NCI-H2171 treated with DMSO at 0.1 percent for 48 hours (cell line): ENCODE results near the gene LAMTOR1.

Experiments
- DNase-seq: peaks from one replicate; lab custom pipeline; 2025; lab: John Stamatoyannopoulos, UW

LAMTOR1 gene

DNA sequence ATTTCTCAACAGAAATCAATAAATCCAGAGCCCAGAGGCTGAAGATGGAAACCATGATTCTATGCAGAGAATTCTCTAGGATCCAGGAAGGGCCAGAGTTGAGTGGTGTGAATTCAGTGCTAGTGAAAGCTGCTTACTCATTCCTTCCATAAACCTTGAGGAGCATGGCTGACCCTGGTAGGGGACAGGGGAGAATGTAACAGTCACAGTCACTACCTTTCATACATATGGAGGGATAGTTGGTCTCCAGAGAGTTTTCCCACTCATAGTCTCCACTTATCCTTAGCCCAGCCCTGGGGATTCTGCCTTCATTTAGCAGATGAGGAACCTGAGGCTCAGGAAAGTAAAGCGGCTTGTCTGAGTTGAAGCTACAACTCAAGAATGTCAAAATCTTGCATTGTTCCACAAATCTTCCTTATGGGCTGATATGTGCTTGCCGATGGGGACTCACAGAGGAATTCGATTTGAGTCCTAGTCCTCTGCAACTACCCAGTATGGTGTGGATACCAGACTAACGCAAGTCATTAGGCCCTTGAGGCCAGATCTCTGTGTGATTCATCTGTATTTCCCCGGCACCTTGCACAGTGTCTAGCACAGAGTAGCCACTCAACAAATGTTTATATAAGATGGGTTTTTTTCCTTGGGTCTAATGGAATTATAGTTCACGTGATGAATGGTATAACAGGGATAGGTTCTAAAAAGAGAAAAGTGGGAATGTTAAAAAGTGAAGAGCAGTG is 13.1 kb upstream of the LAMTOR1 start:
- DNase-seq: no peak

DNA sequence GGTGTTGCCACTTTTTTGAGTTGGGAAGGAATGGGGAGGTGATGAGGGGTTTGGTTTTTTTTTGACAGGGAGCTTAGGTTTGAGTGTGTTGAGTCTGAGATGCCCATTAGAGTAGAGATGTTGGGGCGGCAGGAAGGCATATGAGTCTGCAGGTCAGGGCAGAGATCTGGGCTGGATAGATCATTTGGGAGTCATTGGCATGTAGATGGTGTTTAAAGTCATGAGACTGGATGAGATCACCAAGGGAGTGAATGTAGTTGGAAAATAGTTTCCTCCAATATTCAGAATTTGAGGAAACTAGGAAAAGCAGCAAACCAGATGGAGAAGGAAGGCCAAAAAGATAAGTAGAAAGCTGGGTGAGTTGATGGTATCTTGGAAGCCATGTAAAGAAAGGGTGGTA is 11.5 kb upstream of the LAMTOR1 start:
- DNase-seq: no peak

DNA sequence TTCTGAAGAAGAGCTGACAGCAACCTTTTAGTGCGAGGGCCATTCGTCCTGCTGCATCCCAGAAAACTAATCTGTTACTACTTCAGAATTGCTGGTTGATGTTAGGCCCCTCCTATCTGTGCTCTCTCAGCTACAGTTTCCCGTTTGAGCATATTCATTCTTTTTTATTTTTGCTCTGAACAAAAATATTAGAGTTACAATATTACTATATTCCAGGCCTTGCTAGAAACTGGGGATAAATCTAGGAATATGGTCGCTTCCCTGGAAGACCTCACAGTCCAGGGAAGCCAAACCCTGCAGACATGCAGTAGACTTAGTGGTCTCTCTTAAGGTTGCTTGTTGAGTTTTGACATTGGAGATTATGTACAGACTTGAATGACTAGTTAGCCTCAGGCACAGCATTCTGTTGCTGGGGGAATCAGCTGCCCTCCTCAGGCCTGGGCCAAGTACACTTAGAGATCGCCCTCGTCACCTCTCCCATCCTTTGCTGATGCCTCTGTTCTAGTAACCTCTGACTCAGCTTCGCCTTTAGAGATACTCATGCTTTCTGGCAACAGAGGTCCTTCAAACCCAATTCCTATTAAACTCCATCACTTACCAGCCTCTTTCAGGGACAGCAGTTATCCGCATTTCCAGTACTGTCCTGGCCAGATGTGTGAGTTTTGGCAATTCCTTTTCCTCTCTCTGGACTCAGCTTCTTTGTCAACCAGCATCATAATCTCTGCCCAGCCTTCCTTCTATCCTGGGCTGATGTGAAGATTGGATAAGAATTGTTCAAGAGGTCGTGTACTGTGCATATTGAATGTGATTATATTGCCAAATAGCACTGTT is 10.1 kb upstream of the LAMTOR1 start:
- peak; percentile 35 for DNase-seq

DNA sequence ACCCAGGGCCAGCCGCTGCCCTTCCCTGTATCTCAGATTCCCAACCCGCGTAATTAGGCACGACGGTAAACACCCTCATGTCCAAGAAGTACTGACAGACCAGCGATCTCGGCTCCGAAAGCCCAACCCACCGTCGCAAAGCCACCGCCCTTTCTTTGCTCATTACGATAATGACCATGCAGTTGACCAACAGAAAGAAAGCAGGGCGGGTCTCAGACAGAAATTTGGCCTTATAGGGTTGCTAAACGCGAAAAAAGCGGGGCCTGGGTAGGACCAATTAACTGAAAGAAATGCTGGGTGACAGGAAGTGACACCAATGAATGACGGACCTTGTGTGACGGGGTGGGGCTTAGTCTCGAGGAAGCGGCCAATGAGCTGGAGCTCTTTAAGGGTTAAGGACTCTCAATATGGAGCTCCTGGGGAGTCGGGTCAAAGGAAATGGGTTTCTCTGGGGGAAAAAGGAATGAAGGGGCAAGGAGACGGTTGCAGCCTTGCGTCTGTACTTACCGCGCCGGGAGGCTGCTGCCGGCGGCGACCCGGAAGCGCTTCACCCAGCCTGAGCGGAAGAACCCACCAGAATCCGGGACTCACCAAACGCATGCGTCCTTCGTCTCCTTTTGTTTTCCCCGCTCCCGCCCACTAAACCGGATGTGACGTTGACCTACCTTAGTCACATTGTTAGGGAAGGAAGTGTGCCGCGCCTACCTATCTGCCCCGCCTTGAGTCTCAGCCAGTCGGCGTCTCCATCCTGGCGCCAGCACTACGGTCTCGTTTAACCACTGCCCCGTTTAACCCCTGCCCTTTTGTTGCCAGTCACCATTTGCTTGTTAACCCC is 9.3 kb upstream of the LAMTOR1 start, which contains the start of gene ANAPC15:
TSS of gene ANAPC15 (minus strand) at position 553 of the 835 bp plus-strand sequence. CDS start 1,419 bp downstream, outside the sequence.
- peak; percentile 99 for DNase-seq

DNA sequence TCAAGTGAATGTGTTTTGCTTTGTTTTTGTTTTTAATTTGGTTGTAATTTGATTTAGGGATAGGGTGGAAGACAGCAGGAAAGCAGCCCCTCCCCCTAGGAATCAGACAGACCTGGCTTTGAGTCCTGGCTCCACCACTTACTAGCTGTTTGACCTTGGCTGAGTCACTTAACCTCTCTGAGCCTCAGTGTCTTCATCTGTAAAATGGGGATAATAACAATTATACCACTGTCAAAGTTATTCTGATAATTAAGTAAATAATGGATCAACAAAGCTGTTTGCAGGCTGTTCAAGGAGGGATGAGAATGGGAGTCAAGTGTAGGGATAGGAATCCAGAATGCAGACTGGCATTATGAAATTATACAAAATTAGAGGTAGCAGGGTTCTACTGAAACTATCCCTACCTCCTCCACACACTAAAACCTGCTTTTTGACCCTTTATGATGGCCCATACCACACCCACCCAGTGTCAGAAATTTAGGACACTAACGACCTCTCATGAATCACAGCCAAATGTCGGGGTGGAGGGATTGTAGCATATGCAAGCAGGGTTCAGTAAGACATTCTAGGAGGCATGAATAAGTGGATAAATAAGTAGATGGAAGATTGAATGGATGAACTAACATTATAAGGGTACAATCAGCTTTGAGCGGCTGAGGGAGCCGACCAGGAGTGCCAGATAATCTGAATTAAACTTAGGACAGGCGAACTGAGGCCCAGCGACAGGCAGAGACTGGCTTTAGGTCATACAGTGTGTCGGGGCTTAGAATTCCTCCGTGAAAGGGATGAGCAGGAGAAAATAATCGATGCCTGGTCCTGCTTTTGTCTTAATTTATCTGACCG is 8.4 kb upstream of the LAMTOR1 start:
- no peak for DNase-seq

DNA sequence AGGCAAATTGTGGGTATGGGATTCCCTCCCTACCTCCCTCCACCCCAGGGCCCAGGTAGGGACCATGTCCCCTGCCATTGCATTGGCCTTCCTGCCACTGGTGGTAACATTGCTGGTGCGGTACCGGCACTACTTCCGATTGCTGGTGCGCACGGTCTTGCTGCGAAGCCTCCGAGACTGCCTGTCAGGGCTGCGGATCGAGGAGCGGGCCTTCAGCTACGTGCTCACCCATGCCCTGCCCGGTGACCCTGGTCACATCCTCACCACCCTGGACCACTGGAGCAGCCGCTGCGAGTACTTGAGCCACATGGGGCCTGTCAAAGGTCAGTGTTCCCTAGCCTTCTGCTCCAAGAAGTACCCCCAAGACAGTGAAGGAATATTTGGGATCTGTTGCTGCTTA is 2.8 kb upstream of the LAMTOR1 start, which contains the start of gene TOMT:
TSS of gene TOMT (plus strand) at position 37 of the 400 bp plus-strand sequence. CDS start at position 65, 28 bp downstream.
- no peak for DNase-seq

DNA sequence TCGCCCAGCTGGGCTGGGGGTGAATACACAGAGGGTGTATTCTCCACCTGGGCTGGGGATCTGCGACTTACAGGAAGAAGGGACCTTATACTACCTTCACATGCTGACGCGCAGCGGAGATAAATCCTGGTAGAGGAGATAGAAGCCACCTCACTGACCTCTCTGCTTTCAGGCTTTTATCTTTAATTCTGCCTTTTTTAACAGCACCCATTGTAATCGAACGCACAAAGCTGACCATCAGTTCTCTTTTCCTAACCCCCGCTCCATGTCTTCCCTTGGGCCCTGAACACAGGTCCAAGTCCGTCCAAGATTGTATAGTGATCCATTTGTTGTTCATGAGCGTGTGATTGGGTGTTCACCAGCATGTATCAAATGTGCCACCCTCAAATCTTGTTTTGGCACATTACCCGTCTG is 664 bp upstream of the LAMTOR1 start:
- no peak for DNase-seq

DNA sequence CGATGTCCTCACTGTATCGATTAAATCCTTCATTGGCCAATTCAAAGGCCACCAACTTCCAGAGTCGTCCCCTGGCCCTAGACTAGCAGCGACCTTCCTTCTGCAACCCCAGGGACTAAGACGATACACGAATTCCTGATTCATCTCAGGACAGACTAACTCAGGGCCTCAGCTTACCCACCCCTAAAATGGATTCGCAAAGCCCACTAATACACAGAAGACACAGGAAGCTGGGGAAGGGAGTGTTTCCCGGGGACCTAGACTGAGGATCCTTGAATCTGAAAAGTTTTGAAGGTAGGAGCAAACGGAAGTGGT is 509 bp downstream of the LAMTOR1 start:
- no peak for DNase-seq

DNA sequence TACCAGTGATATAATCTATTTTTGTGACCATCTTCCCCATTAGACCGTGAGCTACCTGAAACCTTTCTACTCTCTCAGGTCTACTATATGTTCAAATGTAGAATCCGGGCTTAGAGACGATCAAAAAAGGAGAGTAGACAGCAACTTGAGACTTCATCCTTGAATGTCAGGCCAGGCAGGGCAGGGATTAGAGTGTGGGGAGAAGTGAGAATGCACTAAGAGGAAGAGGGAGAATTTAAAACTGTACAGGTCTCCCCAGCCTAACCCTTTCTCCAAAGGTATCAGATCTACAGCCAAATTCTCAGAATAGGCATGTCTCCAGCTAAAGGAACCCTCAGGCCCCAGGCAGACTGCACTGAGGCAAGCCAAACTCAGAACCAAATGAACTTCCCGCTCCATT is 935 bp downstream of the LAMTOR1 start:
- DNase-seq: no peak

DNA sequence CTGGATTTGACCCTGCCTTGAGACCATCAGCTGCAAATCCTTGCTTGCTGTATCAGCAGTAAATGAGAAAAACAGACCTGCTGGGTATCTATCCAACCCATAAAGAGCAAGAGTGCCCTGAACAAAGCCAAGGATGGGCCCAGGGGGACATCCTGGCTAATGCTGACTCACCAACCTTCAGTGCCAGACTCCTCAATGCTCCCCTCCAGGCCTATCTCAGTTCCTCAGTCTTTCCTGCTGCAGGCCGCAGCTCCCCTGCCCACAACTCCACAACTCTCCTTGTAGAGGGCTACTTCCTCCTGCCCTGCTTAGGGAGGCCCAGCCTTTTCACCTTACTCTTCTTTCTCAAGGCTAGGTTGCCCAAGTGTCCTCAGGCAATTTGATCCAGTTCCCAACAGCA is 2.6 kb downstream of the LAMTOR1 start:
- DNase-seq: no peak

DNA sequence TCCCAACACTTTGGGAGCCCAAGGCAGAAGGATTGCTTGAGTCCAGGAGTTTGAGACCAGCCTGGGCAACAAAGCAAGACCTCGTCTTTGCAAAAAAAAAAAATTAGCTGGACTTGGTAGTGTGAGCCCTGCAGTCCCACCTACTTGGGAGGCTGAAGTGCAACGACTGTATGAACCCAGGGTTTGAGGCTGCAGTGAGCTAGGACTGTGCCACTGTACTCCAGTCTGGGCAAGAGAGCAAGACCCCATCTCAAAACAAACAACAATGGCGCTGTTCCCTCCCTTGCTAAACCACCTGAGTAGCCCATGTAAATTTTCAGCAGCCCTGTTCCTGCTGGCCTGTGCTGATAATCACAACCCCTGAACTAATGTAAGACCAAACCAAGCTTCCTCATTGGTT is 3.1 kb downstream of the LAMTOR1 start:
- DNase-seq: no peak

DNA sequence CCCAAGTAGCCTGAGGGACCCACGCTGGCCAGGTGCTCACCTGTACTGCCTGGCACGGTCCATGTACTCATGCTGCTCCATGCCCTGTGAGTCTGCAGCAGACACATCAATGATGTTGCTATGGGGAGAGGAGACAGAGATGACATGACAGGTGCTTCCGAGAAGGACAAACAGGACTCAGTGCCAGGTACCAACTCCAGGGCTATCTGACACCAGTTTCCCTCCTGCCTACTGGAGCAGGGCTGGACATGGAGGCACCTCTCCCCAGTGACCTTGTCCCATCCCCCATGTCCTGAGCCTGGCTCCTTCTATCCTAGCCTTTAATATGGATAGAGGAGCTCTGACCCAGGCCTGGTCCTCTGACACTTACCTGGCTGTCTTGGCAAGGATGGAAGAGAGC is 4.4 kb downstream of the LAMTOR1 start:
- no peak for DNase-seq

DNA sequence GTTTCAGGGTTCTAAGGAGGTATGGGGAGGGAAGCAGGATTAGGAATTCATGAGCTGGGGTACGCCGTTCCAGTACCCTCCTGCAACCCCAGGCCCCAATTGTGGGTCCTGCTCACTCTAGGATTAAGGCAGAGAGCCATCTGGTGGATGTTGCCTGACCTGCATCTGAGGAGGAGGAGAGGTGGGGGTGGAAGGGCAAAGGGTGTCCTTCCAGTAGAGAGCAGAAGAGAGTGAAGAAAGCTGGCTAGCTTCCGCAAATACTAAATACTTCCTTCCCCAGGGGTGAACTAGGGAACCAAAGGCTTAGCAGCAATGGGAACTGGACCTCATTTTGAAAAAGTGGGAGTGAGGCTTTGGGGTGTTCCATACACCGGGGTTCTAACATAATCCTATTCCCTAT is 11.8 kb downstream of the LAMTOR1 start:
- peak; percentile 46 for DNase-seq

DNA sequence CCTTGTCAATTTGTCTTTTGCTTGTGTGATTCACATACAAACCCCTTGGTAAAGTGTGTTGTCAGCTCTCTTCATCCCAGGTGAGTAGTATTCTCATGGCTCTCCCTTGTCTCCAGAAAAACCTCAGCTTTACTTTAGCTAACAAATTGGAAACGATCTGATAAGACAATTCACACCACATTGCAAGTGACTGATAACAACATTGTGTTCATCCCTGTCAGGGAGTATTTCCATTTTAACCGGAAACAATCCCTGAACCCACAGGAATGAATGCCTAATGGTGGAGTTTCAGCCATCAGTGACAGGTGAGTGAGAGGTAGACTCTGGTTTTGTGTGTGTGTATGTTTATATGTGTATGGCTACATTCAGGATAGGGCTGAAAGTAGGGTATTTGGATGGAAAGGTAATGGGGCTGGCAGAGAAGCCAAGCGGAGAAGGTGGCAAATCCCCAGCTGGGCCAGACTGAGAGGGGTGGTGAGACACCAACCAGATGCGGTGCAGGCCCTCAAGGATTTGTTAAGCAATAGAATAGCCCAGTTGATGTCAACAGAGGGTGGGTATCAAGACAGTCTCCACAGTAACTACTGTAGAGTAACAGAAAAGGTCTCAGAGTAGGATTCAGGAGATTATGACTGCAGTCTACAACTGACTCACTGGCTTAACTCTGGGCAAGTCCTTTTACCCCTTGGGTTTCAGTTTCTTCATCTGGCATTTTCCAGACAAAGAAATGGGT is 14.9 kb downstream of the LAMTOR1 start:
- DNase-seq: no peak

DNA sequence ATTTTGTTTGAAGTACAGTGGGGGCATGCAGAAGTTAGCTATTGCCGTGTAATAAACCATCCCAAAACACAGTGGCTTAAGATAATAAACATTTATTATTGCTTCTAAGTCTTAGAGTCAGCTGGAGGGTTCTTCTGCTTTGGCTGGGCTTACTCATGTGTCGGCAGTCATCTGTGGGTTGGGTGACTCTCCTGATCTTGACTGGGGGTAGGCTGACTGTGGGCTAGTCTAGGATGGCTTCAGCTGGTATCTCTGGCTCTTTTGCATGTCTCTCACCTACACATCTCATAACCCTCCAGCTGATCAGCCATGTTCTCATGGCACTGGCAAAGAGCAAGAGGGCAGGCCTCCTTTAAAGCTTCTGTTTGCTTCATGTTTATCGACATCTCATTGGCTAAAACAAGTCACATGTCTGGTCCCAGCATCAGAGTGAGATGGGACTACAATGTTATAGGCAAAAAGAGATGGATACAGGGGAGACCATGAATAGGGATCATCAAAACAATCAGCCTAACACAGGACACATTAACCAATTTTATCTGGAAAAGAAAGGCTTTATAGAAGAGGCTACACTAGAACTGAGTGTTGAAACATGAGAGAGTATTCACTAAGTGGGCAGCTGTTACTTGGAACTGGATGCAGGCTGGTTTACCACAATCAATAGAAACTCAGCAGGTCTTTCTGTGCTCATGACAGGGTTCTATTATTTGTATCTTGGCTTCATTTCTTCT is 17.3 kb downstream of the LAMTOR1 start:
- peak; percentile 74 for DNase-seq

DNA sequence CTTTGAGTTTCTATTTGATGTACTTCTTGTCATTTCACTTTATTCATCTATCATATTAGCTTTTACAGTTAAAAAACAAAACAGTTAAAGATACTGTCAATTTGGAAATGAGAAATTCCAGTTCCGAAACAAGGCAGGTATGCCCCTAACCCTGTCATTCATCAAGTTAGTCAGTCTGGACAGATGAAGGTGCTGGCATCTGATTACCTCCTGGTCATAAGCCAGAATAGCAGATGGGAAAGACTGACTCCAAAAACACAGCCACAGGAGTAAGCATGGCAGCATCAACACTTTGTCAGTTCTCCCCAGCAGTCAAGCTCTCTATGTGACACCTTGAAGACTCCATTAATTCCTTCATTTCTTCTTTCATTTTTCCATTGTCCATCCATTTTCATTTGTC is 18.1 kb downstream of the LAMTOR1 start:
- peak; percentile 95 for DNase-seq

DNA sequence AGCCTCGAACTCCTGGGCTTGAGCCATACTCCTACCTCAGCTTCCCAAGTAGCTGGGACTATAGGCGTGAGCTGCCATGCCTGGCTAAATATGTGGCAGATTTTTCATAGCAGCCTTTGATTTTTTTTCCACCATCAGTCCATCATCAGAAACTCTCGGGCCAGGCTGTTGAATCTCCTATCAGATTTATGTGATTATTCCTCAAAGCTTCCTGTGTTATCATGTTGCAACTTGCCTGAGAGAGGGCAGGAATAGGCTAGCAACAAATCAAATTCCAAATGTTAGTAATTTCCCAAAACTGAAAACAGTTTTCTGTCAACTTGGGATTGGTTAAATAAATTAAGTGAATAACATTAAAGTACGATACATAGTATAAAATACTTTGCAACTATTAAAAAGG is 19.0 kb downstream of the LAMTOR1 start:
- DNase-seq: peak; percentile 69

DNA sequence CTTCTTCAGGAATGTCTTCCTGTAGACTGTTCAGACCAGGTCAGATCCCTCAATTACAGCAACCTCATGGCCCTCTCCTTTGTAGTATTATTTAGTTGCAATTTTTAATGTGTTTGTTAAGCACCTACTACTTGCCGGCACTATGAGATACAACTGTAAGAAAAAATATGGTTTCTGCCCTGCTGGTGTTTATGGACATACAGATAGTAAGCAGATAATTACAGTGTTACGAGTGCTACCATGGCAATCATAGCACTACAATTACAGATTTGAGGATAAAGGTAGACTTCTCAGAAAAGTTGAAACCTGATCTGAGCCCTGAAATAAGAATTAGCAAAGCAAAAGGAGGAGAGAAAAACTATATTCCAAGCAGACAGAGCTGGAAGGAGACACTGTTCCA is 19.7 kb downstream of the LAMTOR1 start:
- DNase-seq: peak; percentile 38

DNA sequence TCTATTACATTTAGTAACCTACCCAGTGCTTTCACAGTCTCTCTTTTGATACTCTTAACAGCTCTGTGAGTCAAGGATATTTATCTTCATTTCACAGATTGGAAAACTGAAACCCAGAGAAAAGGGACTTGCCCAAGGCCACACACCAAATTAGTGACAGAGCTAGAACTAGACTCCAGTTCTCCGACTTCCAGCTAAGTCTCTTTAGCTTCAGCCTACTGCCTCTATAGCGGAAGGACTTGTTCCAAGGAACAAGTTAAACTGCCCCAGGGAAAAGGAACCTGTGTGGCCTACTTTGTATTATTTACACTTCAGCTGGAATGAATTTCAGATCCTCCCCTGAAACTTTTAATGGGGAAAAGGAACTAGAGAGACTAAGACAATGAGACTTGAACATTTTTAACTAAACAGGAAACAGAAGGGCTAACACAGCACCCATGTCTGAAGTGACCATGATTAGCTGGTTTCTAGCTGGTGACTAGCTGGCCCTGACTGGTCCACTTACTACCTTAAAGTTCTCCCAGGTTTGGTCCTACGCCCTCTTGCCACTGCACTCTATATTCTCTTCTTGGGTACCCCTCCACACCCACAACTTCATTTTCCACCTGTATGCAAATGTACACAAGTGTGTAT is 21.2 kb downstream of the LAMTOR1 start:
- no peak for DNase-seq

DNA sequence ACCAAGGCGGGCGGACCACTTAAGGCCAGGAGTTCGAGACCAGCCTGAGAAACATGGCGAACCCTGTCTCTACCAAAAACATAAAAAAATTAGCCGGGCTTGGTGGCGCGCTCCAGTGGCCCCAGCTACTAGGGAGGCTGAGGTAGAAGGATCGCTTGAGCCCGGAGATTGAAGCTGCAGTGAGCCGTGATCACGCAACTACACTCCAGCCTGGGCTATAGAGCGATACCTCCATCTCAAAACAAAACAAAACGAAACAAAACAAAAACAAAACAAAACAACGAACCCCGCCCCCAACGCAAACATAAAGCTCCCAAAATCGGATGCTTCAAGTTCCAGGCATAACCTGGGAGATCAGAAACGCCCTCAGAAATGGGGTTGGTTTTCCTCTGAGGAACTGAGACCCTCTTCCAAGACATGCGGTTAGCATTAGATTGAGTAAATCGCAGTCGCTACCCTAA is 21.9 kb downstream of the LAMTOR1 start:
- no peak for DNase-seq
